ENCODE measurements around the gene EEFSEC.

GRCh38 chr3:128457937-128458336 lies 304.7 kb downstream of the EEFSEC start:
- no peak for TF ChIP-seq CTCF (IDR thresholded peaks at IDR 0.05)
- TF ChIP-seq EZH2 (IDR thresholded peaks at IDR 0.05), result no peak
- no peak for TF ChIP-seq EZH2phosphoT487 (IDR thresholded peaks at IDR 0.05)
